Measurements from ENCODE around the gene RAB29. TPM values are rescaled to one million over a fixed set of nuclear protein-coding genes. Genes with fewer than 3 reads are reported as not detected.

The RAB29 gene
- total and polyA plus RNA-seq, 9 of the 15 experiments (the other 6 are each of a cell fraction or from before 2014, with no cell fraction given), result 6.3 to 17.6 (median 8.0) TPM

DNA sequence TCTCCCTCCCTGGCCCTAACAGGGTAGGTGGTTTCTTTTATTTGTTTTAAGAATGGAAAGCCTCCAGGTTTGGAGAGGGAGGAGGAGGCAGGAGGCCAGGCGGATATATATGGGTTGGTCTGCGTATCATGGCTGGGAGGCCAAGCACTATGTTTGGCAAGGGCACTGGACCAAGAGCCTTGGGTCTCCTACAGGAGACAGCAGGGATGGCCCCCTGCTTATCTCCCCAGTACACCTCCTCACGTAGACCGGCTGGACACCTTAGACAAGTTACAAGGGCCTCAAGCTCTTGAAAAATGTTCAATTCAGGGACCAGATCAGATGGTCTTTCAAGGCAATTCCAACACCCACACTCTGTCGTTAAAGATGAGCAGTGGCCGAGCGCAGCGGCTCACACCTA lies 26.8 kb upstream of the RAB29 start:
- intact Hi-C loops (cut with micrococcal nuclease) (no loop called here), in situ Hi-C loops (cut with MboI) (no loop called here)
- Histone ChIP-seq H3K9me3 (replicated peaks; ENCODE audit: control insufficient read depth, insufficient read depth, low read depth, low read length) (no peaks in the 10 kb centered on the region), H3K4me1 (replicated peaks in 1 of 2; ENCODE audit: control insufficient read depth in 2 of 2, insufficient read depth in 2 of 2, low read length in 2 of 2) (peaks cover 8 to 21% of the 10 kb centered on the region in 2 experiments; a peak in 4 of 5 replicates), H4K20me1 (replicated peaks; ENCODE audit: control insufficient read depth, insufficient read depth, low read length) (peaks cover 14% of the 10 kb centered on the region), H3K36me3 (ENCODE audit: control insufficient read depth, insufficient read depth, low read length) (peaks cover 32% of the 10 kb centered on the region; the same call in 2 of the 3 replicates), H3K9ac (ENCODE audit: insufficient read depth in 1 of 2, low read depth in 2 of 2, low read length in 2 of 2) (peak overlapping the region in 1 of 2 experiments; percentile 57; a peak in 1 of 4 replicates), H3K79me2 (ENCODE audit: control insufficient read depth, insufficient read depth, low read length) (no peaks in the 10 kb centered on the region), H3K9me1 (ENCODE audit: control insufficient read depth, insufficient read depth, low read length) (peaks cover 3% of the 10 kb centered on the region), H2AFZ (ENCODE audit: low read depth, low read length) (no peak overlapping the region), H3K4me2 (ENCODE audit: insufficient read depth, low read length) (no peak overlapping the region; the same call in 1 of the 2 replicates), H3K4me3 (no peak overlapping the region), H3K27ac (ENCODE audit: extremely low read depth, low read depth, low read length) (no peak overlapping the region), H3K27me3 (ENCODE audit: control insufficient read depth in 2 of 2, insufficient read depth in 2 of 2, low read length in 2 of 2) (no peaks in the 10 kb centered on the region)
- DNase-seq (ENCODE audit: extremely low read depth in 1 of 4, low spot score in 3 of 4) (peak; percentile 75 to 82 (median 79)), FAIRE-seq (peak; percentile 68), ATAC-seq (peak; percentile 73)
- CTCF ChIA-PET (ENCODE audit: low intra/inter-chr PET ratio), result no interaction called here
- POLR2A ChIA-PET, result interaction anchor here (1.0 to 1.9 kb wide), 2 partner anchors 9 kb away, joined by 3 to 15 read pairs; no protein-coding TSS in a partner anchor
- 35% methylated on average over 8 of the region's 8 CpGs for WGBS (ENCODE audit: insufficient coverage, low coverage, missing lambda C conversion rate)
- BruUV-seq (replicated peaks), result no TSS peak
- TF ChIP-seq NCOR1 (IDR thresholded peaks at IDR 0.05) (peak; percentile 65; the same call in 1 of the 2 replicates), RBFOX2 (IDR thresholded peaks at IDR 0.05; ENCODE audit: low read depth, low read length) (no peak), ATF3 (IDR thresholded peaks at IDR 0.05) (no peak), ATF3 (CRISPR knock-in tag; conservative IDR thresholded peaks at IDR 0.05) (no peak), SRSF1 (IDR thresholded peaks at IDR 0.05; ENCODE audit: low read depth, low read length) (no peak), CREM (IDR thresholded peaks at IDR 0.05; ENCODE audit: low read depth) (no peak), CBFA2T3 (IDR thresholded peaks at IDR 0.05) (peak; percentile 89), ELF1 (tag; IDR thresholded peaks at IDR 0.05) (no peak), TEAD4 (IDR thresholded peaks at IDR 0.05; ENCODE audit: low read length) (peak; percentile 67), TEAD4 (CRISPR knock-in tag; IDR thresholded peaks at IDR 0.05; ENCODE audit: borderline replicate concordance) (no peak), RHOXF2B (CRISPR knock-in tag; conservative IDR thresholded peaks at IDR 0.05) (no peak), ARID2 (IDR thresholded peaks at IDR 0.05) (no peak), POLR2AphosphoS5 (IDR thresholded peaks at IDR 0.05; ENCODE audit: control insufficient read depth, insufficient read depth, low read depth, low read length) (peak; percentile 69; the same call in 1 of the 2 replicates), ZNF23 (CRISPR knock-in tag; IDR thresholded peaks at IDR 0.05) (no peak), SOX6 (IDR thresholded peaks at IDR 0.05) (0 out of 2 replicates have a peak, but pooled peaks have one; percentile 14), ZBTB7A (IDR thresholded peaks at IDR 0.05; ENCODE audit: borderline replicate concordance, control insufficient read depth, low read depth, low read length) (peak; percentile 27; the same call in 1 of the 2 replicates), TCF3 (CRISPR knock-in tag; IDR thresholded peaks at IDR 0.05) (peak; percentile 84), MTA2 (IDR thresholded peaks at IDR 0.05; ENCODE audit: low read depth) (0 out of 2 replicates have a peak, but pooled peaks have one; percentile 30), EGR1 (conservative IDR thresholded peaks at IDR 0.05) (peak; percentile 48; the same call in 1 of the 2 replicates), PHB (CRISPR knock-in tag; IDR thresholded peaks at IDR 0.05) (no peak), NFIC (IDR thresholded peaks at IDR 0.05) (peak; percentile 39; the same call in 1 of the 2 replicates), ELF2 (CRISPR knock-in tag; IDR thresholded peaks at IDR 0.05) (no peak)
- TF ChIP-seq, protein P1, sequence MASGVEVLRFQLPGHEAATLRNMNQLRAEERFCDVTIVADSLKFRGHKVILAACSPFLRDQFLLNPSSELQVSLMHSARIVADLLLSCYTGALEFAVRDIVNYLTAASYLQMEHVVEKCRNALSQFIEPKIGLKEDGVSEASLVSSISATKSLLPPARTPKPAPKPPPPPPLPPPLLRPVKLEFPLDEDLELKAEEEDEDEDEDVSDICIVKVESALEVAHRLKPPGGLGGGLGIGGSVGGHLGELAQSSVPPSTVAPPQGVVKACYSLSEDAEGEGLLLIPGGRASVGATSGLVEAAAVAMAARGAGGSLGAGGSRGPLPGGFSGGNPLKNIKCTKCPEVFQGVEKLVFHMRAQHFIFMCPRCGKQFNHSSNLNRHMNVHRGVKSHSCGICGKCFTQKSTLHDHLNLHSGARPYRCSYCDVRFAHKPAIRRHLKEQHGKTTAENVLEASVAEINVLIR (CRISPR knock-in tag; IDR thresholded peaks at IDR 0.05), result no peak
- TF ChIP-seq, protein P2, sequence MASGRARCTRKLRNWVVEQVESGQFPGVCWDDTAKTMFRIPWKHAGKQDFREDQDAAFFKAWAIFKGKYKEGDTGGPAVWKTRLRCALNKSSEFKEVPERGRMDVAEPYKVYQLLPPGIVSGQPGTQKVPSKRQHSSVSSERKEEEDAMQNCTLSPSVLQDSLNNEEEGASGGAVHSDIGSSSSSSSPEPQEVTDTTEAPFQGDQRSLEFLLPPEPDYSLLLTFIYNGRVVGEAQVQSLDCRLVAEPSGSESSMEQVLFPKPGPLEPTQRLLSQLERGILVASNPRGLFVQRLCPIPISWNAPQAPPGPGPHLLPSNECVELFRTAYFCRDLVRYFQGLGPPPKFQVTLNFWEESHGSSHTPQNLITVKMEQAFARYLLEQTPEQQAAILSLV (tag; IDR thresholded peaks at IDR 0.05), result no peak

Measured in K562 (cell line).